HG02571 (cell line): ENCODE data around the gene AMBP.

ENCODE experiments used
- ATAC-seq: cut with Tn5 transposase; IDR thresholded peaks from one replicate; pipeline ENCODE4 v1.9.1; 2021; ENCODE audit warnings: mild to moderate bottlenecking, moderate library complexity; ENCODE audit not compliant: unreplicated experiment

Gene AMBP

DNA sequence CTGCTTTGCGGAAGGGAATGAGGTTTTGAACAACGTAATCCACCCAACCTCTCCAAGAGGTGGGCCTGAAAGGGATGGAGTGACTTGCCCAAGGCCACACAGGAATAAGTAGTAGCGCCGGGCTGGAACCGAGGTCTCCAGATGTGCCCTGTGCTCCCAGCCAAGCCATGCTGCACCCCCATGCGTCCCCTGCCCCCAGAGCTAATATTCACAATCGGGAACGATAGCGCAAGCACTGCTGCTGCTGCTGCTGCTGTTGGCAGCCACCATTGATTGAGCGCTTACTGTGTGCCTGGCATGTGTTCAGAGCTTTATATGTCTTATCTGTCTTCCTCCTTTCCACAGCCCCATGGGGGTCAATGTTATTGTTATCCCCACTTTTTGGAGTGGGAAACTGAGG, 43.9 kb downstream of the AMBP start:
- no peak for ATAC-seq

DNA sequence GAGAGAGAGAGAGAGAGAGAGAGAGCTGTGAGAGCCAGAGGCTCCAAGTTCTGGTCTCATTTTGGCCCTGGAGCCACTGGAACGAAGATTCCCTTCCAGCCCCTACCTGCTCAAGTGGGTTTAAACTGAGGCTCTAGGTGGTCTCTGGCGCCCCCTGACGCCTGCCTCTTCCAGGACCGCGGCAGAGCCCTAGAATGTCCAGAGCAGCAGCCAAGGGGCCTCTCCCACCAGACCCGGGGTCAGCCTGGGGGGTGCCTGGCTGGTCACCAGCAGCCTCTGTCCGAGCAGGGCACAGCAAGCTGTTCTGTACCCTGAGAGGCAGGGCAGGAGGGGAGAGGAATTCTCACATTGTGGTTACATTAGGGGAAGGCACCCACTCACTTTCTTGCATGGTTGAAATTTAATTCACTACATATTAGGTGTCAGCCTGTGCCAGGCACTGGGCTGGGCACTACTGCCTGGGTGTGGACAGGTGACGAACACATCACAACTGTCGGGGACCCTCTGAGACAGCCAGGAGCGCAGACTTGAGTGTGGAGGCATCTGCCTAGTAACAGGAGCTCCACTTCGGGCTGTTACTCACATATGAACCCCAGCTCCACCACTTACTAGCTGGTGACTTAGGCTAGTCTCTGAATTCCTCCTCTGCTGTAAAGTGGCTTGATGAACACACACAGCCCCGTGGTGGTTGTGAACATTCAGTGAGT, 44.5 kb downstream of the AMBP start:
- ATAC-seq = no peak

DNA sequence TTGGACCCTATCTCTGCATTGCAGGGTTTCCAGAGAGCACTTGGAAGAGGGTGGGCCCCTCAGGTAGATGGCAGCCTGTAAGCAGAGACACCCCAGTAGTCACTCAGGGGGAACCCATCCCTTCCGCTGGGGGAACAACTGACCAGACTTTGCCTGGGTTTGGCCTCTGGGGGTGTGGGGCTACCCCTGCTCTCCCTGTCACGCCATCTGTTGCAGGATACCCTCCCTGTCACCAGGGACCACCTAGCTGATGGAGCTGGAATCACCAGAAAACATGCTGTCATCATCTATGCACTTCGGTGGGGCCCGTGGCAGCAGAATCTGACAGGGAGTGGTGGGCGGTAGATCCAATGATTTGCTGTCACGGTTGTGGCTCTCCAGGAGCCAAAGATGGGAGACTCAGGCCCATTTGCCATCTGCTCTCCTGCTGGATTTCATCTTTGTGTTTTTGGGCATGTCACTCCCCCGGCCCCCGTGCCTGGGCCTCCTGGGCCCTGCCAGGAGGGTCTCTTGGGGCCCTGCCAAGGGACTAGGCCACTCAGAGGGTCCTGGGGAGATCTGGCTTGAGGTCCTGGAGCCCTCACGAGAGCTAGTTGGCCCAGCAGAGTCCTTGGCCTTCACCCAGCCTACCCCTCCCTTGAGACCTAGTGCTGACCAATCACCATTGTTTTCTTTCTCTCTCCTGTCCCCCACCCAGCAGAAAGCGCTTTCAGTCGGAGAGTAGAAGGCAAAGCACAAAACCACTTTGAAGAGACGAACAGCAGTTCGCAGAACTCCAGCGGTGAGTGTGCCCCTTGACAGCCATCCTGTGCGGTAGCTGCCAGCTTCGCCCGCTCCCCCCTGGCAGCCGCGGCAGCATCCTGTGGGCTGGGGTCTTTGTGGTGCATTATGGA, 45.9 kb downstream of the AMBP start:
- ATAC-seq = no peak

DNA sequence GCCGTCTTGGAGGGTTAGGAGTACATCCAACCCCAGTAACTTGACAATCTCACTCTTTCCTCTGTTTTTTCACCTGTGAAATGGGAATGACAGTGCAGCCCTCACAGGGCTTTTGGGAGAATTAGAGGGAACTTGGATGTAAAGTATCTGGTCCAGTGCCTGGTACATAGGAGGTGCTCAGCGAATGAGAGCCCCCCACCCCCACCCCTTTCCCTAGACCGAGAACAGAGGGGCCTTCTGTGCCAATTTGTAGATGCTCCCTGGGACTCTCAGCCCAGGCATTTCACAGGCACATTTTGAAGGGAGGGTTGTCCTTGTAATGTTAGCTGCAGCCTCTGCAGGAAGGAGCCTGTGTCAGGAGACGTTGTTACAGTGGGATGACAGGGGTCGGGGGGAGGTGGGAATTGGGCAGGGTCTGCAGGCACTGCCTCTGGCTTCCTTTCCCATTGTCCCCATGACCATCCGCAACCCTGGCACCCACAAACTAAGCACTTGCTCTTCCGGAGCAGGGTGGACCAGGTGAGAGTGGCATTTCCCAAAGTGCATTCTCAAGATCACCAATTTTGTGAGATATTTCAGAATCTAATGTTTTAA, 47.0 kb downstream of the AMBP start:
- ATAC-seq = no peak

DNA sequence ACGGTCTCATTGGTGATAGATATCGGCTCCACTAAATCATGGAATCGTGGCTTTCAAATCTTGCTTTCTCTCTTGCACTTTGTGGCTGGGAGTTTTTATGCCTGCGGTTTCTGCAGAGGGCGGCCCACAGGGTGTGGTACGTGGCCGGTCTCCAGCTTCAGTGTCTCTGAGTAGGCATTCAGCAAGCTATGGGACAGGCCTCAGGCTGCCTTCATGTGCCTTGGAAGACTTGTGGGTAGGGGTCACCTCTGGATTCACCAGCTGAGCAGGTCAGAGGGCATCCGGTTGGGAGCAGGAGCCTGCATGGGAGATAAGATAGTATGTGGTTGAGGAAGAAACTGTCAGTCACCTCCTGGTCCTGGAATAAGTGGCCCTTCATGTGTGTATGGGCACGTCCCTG, 47.7 kb downstream of the AMBP start:
- ATAC-seq = no peak

DNA sequence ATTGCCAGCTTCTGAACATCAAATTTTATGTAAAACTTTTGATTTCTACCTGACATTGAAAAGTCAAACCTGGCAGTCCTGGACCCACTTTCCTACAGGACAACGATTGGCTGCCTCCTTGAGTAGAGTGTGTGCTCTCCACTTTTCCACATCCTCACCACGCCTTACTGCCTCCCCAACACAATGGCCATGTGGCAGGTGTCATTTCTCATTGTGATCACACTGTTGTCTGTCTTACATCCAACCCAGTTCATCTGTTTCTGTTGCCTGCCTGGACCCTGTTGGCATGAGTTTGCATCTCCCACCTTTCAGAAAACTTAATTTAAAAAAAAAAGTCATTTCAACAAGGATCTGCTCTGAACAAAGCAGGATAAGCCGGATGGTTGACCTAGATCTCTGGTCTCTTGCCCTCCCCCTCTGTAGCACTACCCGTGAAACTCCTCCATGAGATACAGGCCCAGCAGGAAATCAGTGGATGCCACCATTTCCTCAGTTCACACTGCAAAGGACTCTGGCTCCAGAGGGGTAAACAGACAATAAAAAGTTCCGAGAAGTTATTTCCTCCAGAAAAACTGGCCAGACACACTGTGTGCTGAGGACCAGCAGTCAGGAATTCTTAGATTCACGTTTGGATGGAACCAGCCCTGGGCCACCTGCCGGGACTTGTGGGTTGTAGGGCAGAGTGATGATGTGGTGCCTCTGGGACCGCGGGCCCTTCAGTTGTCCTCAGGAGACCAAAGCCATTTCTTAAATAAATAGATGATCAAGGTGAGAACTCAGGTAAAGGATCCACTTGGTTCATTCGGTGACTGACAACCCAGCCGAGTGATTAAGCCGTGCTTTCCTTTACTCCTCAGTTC, 48.6 kb downstream of the AMBP start:
- no peak for ATAC-seq

DNA sequence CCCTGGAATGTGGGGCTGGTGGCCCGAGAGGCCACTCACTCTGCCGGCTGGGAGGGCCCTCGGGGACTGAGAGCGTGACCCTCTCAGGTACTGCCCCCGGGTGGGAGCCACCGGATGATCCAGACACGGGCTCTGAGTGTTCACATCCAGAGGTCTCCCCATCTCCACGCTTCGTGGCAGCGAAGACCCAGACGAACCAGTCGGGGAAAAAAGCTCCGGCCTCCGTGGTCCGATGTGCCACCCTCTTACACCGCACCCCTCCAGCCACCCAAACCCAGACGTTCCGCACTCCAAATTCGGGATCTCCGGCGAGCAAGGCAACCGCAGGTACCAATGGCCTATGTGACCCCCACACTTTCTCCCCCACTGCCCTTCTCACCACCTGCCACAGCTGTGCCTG, 49.5 kb downstream of the AMBP start:
- ATAC-seq = no peak

DNA sequence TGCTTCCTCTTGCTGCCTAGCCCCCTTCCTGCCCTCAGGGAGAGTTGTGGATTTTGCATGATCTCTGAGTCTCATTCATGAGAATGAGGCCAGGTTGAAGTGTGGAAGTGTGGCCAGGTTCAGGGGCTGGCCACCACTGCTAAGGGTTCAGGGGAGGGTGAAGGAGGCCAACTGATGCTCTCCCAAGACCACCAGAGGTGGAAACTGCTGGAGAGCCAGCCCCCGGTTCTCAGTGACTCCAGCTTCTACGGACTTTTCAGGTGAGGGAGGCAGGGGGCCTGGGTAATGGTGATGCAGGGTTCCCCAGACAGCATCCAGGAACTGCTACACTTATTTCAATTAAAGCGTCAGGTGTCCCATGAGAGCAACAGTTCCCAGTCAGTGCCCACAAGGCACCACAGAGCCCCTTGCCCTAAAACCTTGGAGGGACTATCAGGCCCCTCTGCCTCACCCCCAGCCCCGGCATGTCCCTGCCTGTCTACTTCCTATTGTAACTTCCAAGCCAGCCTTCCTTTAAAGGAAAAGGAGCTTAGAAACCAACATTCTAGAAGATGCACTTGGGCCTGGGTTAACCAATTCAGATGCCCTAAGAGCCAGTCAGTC, 50.1 kb downstream of the AMBP start:
- ATAC-seq = no peak

DNA sequence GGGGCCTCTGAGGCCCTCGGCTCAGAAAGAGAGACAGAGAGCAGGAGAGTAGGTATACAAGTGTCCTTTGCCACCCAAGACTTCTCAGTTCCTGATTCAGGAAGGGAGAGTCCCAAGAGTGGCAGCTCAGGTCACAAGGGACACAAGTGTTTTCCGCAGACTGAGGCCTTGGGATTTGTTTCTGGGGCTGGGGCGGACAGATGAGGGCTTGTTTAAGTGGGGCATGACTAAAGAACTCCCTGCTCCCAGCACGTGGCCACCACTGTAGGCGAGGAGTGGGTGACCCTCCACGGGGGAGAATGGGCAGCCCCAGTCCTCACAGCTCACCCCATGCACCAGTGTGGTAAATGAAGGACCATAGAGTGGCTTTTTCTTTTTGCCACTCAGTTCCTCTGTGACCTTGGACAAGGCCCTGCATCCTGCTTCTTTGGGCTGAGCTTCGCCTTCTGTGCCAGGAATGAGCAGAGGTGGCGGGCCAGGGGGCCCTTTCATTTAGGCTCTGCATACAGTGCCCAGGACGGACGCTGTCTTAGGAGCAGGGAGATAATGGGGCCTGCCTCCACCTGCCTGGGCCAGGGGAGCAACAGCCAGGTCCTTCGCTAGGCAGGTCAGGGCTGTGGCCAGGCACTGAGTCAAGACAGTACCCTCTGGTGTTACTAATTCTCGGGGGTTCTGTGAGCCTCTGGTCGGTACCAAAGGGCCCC, 50.8 kb downstream of the AMBP start:
- no peak for ATAC-seq

DNA sequence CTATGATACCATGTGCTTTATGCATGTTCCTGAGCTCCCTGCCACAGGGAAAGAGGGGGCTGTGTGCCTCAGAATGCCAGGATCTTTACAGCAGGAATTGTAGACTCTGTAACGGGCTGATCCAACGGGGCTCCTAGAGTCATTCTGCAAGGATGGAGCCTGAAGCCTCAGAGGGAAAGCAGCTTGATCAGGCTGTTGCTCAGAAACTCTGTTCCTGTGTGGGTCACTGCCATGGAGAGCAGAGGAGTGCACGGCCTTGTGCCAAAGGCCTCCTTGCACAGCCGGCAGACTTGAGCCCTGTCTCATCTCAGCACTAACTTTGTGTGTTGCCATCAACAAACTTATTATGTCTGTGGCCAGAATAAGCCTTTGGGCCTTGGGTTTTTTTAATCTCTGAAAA, 51.8 kb downstream of the AMBP start:
- no peak for ATAC-seq

DNA sequence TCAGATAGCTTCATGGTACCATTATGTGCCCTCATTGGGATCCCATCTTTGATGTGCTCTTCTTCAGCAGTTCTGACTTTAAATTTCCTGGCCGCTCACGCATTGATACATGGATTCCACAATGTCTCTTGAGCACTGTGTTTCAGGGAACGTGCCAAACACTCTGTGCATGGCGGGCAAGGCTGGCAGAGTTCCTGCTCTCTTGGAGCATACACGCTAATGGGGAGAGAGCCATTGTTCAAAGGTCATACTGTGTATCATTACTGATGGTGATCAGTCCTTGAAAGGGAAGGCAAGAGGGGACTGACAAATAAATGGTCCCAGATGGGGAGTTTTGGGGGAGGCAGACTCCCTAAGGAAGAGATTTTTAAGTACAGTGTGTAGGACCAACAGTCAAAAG, 52.3 kb downstream of the AMBP start:
- ATAC-seq = no peak

DNA sequence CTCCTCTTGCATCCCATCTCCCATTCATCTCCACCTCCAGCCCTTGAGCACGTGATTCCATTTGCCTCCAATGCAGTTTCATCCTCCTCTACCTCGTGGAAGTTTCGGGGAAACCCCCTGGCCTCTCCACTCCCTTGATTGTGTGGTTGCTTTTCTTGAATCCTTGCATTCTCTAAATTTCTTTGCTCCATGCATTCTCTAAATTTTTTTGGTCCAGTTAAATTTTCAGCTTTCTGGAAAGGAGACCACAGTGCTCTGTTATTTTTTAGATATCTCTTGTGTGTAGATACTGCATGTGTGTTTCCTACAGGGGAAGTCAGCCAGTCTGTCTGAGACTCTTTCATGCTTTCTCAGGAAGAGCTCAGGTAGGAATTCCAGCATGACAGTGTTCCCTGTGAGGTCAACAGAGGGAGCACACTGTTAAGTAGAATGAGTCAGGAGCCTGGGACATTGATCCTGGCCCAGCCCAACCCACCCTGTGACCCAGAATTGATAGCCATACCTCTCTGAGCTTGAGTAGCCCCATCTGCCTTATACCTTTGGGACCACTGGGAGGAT, 52.8 kb downstream of the AMBP start:
- ATAC-seq = no peak

DNA sequence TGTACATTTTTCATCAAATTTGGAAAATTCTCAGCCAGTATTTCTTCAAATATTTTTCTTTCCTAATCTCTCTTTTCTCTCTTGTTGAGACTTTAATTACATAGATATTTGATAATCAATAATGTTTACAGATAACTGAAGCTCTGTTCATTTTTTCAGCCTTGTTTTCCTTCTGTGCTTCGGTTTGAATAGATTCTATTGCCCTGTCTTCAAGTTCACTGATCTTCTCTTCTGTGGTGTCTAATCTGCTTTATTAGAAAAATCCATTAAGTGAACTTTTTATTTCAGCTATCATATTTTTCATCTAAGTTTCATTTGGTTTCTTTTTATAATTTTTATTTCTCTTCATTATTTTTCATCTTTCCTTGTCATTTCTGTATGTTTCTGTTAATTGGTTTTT, 54.1 kb downstream of the AMBP start:
- ATAC-seq = no peak

DNA sequence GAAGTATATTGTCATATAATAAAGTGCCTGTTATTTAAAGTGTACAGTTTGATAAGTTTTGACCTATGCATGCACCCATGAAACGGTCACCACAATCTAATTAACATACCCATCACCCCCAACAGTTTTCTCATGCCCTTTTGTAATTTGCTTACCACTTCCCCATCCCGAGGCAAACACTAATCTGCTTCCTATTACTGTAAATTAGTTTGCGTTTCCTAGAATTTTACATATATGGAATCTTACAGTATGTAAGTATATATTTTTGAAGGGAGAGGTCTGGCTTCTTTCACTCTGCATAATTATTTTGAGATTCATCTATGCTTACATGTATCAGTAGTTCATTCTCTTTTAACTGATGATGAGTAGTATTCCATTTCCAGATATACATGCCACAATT, 56.5 kb downstream of the AMBP start:
- ATAC-seq = no peak

DNA sequence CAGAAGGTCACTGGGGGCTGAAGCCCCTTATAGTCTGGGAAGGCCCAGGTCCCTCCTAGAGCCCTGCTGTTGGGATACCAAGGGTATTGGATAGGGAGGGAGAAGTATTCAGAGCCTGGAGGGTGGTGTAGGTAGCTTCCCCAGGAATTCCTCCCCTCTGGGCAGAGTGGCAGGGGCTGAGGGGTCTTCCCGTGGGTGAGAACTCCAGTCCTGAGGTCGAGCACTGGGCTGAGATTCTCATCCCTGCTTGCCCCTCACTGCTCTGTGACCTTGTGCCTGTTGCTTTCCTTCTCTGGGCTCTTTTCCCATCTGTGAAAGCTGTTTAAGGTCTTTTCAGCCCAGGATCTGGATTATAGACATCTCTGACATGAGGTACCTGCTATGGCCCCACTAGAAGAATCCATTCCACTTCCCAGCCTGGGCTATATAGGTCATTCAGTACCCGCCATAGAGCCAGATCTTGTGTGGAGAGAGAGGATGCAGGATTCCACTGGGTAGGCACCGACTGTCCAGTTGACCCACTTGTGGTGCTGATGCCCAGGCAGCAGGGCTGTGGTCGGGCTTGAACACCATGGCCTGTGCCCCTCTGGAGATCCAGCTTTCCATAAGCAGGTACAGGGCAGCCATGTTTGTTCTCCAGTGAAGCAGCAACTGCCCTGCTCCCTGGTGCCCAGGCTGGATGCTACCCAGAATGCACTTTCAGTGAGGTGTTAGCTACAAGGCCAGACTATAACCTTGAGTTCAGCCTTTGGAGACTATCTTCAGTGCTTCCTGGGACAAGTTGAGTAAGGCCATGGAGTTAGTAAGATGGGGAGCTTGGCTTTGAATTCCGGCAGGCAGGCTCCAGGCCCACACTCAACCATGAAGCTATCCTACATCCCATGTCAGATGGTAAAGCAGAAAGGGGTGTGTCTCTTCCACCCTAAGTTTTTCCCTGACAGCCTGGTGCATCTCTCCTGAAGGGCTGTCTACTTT, 60.1 kb downstream of the AMBP start:
- no peak for ATAC-seq

DNA sequence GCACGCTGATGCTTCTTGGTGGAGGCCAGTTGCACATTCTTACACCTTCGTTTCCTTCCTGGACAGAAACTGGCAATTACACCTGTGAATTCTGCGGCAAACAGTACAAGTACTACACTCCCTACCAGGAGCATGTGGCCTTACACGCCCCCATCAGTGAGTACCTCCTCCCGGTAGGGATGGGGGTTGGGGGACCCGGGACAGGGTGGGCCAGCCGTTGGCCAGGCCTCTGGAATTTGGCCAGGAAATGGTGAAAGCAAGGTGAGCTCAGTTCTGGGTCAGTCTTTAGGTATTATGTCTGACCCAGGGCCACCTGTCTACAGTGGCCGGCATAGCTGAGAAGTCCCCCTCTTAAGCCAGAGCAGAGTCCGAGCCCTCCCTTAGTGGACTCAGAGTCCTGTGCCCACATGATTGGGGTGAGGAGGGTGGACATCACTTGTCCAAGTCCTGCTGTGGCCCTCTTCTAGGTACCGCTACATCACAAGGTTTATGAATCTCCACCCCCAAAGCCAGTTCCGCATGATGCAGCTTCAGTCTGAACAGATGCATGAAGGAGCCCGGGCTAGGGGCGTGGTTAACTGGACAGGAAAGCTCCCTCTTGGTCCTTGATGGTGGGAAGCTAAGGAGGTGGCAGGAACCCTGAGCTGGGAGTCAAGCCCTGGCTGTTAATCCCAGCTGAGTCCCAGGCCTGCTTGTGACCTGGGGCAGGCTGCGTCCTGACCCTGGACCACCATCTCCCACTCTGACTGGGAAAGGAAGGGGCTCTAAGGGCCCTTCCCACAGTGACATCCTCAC, 61.3 kb downstream of the AMBP start:
- no peak for ATAC-seq

DNA sequence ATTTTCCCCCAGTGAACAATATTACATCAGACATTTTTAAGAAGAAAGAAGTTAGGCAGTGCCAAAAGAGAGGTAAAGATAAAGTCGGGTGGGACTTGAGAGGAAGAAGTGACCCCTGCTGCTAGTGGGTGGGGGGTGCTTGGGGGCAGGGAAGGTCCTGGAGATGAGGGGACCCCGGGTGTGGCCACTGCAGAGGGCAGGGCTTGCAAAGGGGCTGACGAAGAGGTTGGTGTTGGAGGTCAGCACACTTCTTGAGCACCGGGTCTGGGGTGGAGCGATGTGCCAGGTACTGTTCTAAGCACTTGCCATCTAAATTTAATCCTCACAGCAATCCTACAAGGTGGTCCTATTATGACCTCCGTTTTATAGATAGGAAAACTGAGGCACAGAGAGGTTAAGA, 62.0 kb downstream of the AMBP start:
- ATAC-seq = no peak

DNA sequence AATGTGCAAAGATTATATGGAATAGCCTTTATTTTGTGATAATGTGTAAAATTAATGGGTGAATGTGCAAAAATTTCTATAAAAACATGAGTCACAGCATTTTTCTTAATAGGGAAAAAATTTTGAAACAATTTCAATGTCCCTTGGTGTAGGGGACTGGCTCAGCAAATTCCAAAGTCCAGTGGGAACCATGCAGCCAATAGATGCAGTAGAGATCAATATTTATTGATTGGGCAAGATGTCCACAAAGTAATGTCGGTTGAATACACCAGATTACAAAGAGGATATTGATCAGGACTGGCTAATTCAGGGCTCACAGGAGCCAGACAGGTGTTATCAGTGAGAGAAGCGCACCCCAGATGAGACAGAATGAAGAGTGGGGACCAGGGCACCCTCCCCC, 62.5 kb downstream of the AMBP start:
- ATAC-seq = no peak
